ENCODE results near the gene SELPLG.
"Not testable (repeated sequence)": the region's sequence is repeated elsewhere in the genome, so short reads cannot be mapped to it uniquely, and the experiment has no call there.

Gene SELPLG

GRCh38 chr12:108589840-108590229, 43.9 kb downstream of the SELPLG start:
- no peak for DNase-seq (ENCODE audit: low read depth)

- DNase-seq (ENCODE audit: low read depth), result peak; percentile 38
Observed at GRCh38 chr12:108589028-108589839, 44.5 kb downstream of the SELPLG start.

- DNase-seq (ENCODE audit: low read depth), result no peak
Observed at GRCh38 chr12:108587826-108588225, 45.9 kb downstream of the SELPLG start.

GRCh38 chr12:108586306-108586705, 47.4 kb downstream of the SELPLG start:
- DNase-seq (ENCODE audit: low read depth), result no peak

- no peak for DNase-seq (ENCODE audit: low read depth)
Observed at GRCh38 chr12:108585864-108586263, 47.8 kb downstream of the SELPLG start.

GRCh38 chr12:108584456-108585065, 49.1 kb downstream of the SELPLG start:
- DNase-seq (ENCODE audit: low read depth), result no peak

- no peak for DNase-seq (ENCODE audit: low read depth)
Observed at GRCh38 chr12:108583991-108584390, 49.7 kb downstream of the SELPLG start.

- DNase-seq (ENCODE audit: low read depth), result no peak
Observed at GRCh38 chr12:108582978-108583770, 50.5 kb downstream of the SELPLG start.

- no peak for DNase-seq (ENCODE audit: low read depth)
Observed at GRCh38 chr12:108582509-108582908, 51.2 kb downstream of the SELPLG start.

GRCh38 chr12:108581311-108582227, 52.1 kb downstream of the SELPLG start:
- no peak for DNase-seq (ENCODE audit: low read depth)

- no peak for DNase-seq (ENCODE audit: low read depth)
Observed at GRCh38 chr12:108580531-108580930, 53.2 kb downstream of the SELPLG start.

- DNase-seq (ENCODE audit: low read depth), result no peak
Observed at GRCh38 chr12:108578813-108579212, 54.9 kb downstream of the SELPLG start.

- DNase-seq (ENCODE audit: low read depth), result no peak
Observed at GRCh38 chr12:108578264-108578663, 55.4 kb downstream of the SELPLG start.

- no peak for DNase-seq (ENCODE audit: low read depth)
Observed at GRCh38 chr12:108577458-108577857, 56.2 kb downstream of the SELPLG start.

- no peak for DNase-seq (ENCODE audit: low read depth)
Observed at GRCh38 chr12:108576660-108577234, 56.9 kb downstream of the SELPLG start.

- no peak for DNase-seq (ENCODE audit: low read depth)
Observed at GRCh38 chr12:108575199-108575912, 58.3 kb downstream of the SELPLG start.

- not testable (repeated sequence) for DNase-seq (ENCODE audit: low read depth)
Observed at GRCh38 chr12:108574276-108574675, 59.4 kb downstream of the SELPLG start.

GRCh38 chr12:108573317-108573716, 60.4 kb downstream of the SELPLG start:
- DNase-seq (ENCODE audit: low read depth), result no peak

- no peak for DNase-seq (ENCODE audit: low read depth)
Observed at GRCh38 chr12:108572166-108572790, 61.4 kb downstream of the SELPLG start.

Data from fibroblast of gingiva (primary cell).